ENCODE measurements around the gene NAT8L.

NAT8L gene

DNA sequence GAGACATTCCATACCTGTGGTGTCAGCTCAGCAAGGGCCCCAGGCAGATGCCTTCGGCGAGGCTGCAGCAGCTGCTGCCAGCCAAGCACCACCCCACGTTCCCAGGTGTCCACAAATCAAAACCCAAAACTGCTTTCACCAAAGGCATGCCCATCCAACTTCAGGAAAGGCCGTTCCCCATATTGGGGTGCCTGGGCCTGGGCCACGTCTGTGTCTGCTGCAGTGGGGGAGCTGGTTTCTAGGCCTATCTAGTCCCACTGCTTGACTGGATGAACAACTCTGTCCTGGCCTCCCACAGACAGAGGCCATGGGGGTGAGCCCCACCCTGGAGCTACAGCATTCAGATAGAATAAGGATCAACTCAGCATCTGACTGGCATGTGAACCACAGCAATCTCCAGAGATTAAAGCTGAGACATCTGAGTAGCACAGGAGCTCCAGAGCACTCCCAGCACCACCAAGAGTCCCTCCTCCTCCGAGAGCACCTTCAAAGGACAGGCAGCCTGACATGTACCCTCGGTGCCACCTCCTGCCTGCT is 37.0 kb downstream of the NAT8L start:
- DNase-seq, result no peak

DNA sequence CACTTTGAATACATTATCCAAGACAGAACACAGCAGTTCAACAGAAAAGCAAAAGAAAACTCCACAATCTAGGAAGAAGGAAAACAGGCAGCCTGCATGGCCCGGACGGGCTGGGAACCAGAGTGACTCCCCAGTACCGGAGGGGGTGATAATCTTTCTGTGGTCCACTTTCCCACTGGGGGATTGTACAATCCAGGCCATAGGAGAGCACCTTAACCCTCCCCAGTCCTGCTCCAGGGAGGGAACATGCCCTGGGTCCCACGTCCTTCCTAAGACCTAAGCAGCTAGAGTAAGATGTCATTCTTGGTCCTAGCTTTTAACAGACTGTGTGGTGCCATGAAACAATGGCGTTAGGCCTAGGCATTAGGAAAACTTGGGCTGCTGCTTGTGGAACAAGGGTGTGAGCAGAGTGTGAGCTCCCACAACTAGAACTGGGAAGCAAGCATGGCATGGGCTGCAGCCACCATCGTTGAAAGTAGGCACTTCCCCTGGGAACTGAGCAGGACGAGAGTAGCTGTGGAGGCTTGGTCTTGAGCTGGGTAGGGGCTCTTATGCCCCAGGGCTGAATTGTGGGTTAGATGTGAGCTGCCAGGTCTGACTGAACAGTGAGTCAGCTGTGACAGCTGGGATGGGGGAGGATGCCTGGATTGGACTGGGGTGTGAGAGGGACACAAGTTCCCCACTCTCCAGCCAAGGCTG is 42.4 kb downstream of the NAT8L start:
- DNase-seq, result no peak

DNA sequence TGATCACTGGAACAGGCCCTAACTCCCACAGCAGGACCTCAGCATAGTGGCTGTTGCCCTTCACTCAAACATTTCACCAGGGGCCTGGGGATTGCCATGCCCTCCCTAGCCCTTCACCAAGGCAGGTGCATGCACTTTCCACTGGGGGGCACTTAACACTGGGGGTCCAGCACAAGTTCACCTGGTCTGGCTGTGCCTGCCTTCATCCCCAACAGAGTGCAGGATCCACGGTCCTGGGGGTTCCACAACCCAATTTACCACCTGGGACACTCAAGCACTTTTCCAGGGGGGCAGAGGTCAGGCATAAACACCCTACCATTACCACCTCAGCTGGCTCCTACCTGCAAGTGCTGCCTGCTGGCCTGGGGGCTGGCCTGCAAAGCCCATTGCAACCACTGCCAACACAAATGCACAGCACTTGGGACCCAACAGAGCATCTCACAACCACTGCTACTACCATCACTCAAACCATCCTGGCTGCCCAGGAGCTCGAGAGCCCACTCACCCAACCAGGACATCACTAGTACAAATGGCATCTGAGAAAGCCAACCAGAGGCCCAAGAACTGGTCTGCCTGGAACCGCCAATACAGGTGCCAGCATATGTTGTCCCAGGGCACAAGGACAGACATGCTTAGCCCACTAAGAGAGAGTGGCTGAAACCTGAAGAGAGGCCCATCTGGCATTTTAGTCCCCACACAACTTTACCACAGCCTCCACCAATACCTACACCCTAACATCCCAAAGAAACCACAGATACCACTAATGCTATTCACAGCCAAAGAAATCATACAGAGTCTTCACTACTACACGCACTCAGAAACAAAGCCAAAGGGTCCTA is 43.1 kb downstream of the NAT8L start:
- no peak for DNase-seq

GRCh38 chr4:2103127-2103842 is 44.2 kb downstream of the NAT8L start:
- DNase-seq, result no peak

GRCh38 chr4:2103843-2104547 is 44.9 kb downstream of the NAT8L start:
- DNase-seq, result no peak

DNA sequence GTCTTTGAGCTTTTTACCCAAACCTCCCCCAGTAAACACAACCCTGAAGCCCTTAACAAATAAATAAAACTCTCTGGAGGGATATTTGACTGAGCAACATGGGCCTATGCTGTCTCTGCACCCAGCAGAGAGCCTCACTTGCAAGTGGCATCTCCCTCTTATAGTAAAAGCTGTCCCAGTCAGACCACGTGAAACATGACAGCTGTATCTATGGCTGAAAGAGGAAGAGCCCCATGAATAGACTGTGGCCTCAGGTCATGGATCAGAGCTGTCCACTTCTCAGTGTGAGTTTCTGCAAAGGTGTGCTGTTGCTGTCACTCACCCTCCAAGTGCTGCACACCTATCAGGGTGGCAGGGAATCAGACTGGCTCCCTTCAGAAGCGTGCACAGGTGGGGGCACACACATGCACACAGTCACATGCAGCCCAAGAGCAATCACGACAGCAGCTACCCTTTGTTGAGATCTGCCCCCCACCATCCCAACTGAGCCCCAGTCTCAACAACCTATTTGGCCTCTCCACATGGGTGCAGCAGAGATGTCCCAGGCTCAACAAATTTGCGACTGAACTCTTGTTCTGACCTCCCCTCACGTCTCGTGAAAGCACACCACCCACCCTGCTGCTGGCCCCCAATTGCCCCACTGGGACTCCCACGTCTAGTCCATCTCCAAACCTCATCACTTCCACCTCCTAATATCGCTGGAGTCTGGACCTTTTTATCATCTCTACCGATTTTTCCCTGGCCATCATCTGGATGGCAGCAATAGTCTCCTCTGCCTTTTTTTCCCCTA is 45.6 kb downstream of the NAT8L start:
- no peak for DNase-seq

DNA sequence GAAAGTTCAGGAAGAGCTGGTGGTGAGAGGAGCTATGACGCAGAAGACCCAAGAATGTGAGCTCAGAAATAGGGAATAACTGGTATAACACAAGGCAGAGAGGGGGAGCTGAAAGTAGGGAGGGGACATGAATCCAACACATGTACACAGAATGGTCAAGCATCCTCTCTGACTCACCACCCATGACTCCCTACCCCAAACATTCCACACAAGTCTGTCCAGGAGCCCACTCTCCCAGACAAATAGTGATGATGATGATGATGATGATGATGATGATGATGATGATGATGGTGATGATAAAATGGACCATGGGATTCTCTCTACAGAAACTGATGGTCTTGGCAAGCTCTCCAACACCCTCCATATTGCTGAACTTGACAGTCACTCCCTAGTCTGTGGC is 46.4 kb downstream of the NAT8L start:
- DNase-seq, result no peak

- DNase-seq, result no peak
Measured at GRCh38 chr4:2116687-2117400, 57.7 kb downstream of the NAT8L start.
